GM04503 (cell line): ENCODE measurements around the gene XYLT1.

Experiments used
- DNase-seq: peaks from one replicate; pipeline ENCODE4 v3.0.0-alpha.2; 2012; ENCODE audit warnings: low read depth

The XYLT1 gene

GRCh38 chr16:17252064-17252463 lies 218.7 kb downstream of the XYLT1 start:
- DNase-seq = no peak

GRCh38 chr16:17251496-17251895 lies 219.3 kb downstream of the XYLT1 start:
- DNase-seq = no peak

GRCh38 chr16:17246974-17247732 lies 223.6 kb downstream of the XYLT1 start:
- DNase-seq = no peak

GRCh38 chr16:17246268-17246885 lies 224.4 kb downstream of the XYLT1 start:
- DNase-seq = no peak

DNA sequence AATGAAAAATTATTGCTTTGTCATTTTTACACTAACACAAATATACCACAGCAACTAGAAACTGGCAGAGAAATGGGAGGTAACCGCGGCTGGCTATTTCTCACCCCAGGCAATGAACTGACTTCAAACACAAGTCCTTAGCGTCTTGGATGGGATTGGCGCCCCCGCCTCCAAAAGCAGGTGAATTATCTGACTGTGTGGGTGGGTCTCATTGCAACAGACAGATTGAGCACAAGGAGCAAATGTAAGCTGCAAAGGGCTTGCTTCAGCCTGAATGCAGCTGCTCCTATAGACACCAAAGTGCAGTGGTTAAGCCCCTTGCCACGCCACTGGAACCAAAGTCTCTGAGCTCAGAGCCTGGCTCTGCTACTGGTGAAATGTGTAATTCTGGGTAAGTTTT lies 225.0 kb downstream of the XYLT1 start:
- no peak for DNase-seq

GRCh38 chr16:17244872-17245551 lies 225.7 kb downstream of the XYLT1 start:
- DNase-seq = no peak

DNA sequence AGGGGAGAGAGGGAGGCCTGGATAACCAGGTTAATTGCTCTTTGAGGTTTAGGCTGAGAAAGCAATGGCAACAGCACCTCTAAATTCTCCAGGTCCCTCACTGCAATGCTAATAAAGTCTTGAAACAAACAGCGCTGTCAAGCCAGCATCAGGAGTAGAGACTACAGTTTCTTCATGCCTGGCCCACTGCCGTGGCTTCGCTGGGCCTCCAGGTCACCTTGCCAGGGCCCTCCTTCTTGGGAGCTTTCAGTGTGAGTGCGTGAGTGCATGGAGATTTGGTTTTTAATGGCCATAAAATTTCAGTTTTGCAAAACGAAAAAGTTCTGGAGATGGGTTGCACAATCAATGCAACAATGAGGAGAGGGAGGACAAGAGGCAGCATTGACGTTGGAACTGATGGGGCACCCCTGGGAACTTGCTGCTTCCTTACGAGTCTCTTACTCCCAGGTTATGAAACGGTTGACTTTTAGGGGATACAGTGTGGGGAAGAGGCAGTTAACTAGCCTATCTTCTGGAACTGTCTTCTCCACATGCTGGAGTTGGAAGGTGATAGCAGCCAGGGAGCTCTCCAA lies 229.4 kb downstream of the XYLT1 start:
- DNase-seq = no peak

DNA sequence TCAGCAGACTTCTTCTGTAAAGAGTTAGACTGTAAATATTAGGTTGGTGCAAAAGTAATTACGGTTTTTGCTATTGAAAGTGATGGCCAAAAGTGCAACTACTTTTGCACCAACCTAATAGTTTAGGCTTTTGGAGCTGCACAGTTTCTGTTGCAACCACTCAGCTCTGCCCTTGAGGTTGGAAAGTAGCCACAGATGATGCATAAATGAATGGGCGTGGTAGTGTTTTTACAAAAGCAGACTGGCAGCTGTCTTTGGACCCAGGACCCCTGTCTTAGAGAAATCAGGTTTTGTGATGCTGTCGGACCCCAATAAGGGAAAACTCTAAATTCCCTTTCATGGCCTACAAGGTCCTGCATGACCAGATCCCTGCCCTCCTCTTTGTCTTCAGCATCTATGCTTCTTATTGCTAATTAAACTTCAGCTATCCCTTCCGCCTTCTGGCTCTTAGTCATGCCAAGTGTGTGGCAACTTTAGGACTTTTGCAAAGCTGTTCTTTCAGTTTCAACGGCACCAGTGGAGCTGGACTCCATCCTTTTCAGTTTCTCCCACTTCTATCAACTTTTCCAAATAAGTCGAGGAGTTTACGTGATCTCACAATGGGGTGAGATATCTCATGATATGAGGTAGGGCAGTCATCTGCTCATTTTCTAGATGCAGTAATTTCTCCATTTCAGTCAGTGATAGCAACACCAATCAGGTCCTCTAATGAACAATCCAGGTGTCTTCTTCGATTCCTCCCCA lies 232.3 kb downstream of the XYLT1 start:
- DNase-seq = no peak

DNA sequence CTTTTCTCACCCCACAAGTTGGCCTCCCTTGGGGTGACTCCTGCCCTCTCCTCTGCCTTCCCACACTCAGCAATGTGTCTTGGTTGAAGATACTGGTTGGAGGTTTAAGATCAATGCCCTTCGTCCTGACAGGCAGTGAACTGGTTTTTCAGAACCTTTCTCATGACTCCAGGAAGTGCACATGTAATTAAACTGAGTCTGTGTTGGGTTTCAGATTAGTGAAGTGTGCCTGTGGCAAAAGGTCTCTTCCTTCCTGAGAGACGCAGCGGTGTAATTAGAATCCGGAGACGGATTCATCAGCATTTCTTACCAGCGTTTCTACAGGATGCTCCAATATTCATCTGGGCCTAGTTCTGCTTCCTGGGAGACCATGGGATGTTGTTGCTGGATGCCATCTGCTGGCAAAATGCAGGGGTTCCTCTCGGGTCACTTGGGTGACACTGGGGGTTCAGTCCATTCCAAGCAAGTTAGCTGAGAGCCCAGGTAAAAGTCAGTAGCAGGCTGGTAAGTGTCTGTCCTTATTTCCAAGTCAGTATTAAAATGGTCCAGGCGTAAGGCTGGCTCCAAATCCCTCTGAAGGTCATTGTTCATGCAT lies 233.3 kb downstream of the XYLT1 start:
- no peak for DNase-seq

GRCh38 chr16:17235147-17235815 lies 235.5 kb downstream of the XYLT1 start:
- no peak for DNase-seq

DNA sequence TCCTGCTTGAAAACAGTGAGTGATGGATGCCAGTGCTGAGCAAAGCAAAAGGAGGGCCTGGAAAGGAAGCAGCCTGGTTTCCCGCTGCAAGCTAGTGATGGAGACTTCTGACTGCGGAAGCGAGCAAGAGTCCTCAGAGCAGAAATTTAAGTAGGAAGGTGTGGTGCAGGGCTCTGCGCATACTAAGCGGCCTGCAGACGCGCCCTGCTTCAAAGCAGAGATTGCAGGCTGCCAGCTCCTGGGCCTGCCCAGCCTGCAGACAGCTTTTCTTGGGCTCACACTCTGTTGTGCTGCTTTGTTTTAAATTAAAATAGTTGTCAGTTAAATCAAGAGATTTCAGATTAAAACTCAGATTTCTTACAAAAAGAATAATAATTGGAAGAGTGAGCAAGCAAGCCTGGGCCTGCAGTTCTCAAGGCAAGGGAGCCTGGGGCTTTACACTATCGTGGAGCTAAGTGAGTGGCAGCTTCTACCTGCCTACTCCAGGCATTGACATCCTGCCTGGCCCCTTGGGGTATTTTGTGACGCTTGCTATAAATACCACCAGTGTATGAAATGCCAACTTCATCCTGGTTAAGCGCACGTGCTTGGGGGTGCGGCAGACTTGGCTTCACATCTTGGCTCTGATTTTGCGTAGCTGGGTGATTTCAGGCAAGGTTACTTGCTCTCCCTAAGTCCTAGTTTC lies 237.3 kb downstream of the XYLT1 start:
- no peak for DNase-seq

DNA sequence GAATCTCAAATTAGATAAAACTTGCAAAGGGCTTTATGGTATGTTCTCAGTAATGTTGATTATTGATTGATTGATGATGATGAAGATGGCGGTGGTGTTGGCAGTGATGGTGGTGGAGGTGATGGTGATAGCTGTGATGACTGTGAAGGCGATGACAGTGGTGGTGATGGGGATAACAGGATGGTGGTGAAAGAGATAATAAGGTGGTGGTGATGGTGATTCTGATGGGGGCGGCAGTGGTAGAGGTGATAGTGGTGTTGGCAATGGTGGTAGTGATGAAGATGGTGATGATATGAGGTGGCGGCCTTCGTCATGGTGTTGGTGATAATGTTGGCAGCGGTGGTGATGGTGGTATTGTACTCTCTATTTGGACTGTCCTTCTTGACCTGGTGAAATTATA lies 238.3 kb downstream of the XYLT1 start:
- DNase-seq = no peak

DNA sequence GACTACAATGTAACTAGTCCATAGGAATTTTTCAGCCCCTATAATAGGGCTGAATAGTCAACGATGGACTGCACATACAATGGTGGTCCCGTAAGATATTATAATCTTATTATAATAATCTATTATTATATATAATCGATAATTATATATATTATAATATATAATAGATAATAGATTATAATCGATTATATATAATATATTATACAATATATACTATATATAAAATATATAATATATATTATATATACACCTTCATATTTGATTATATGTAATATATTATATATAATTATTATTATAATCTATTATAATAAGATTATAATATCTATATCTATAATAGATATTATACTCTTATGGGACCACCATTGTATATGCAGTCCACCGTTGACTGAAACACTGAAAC lies 238.8 kb downstream of the XYLT1 start:
- no peak for DNase-seq

GRCh38 chr16:17230932-17231581 lies 239.7 kb downstream of the XYLT1 start:
- no peak for DNase-seq

DNA sequence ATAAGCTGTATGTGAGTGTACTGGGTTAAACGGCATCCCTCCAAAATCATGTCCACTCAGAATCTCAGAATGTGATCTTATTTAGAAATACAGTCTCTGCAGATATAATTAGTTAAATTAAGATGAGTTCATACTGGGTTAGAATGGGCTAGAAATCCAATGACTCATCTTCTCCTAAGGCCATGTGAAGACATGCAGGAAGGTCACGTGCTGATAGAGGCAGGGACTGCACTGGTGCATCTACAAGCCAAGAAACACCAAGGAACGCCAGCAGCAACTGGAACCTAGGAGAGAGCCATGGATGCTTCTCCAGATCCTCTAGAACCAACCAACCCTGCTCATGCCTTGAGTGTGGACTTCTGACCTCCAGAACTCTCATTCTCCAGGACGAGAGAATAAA lies 241.0 kb downstream of the XYLT1 start:
- no peak for DNase-seq

GRCh38 chr16:17229131-17229530 lies 241.6 kb downstream of the XYLT1 start:
- DNase-seq = no peak

- no peak for DNase-seq
Observed at GRCh38 chr16:17228708-17229055, 242.1 kb downstream of the XYLT1 start.

DNA sequence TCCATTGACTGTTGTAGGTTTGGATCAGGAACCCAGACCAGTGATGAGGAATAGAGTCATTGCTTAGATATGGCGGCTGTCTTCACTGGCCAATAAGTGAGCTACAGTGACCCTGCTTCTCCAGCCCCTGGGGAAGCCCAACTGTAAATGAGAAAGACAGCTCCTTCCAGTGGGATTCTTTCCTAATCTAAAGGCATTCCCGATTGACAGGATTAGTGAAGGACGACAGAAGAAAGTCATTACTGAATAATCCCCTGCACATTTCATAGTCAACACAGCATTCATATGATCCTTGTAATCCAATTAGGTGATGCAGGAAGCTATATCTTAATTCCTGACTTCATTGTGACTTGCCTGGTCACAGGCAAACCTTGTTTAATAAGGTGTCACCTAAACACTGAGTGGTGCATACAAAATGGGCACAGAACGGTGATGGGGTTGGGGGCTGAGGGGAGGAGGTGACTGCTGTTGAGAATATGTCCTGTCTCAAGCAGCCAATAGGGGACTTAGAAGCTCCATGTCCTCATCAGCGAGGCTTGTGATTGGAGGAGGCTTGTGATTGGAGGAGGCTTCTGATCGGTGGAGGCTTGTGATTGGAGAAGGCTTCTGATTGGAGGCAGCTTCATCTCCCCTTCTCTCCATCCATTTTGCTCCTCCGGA lies 242.6 kb downstream of the XYLT1 start:
- DNase-seq = no peak

DNA sequence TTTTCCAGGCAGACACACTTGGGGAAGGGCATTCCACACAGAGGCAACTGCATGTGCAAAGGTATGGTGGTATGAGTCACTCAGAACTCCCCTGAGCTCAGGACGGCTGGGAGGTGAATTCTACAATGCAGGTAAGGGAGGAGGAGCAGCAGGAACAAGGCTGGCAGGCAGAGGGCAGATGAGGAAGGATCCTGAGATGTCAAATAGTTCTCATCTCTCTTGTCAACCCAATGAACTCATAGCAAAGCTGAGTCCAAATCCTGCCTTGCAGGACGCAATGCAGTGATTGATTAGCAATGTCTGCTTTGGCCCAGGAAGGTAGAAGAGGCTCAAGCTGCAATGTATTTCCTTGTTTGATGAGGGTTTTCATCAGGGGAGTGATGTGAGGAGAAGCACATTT lies 243.5 kb downstream of the XYLT1 start:
- no peak for DNase-seq

- peak; percentile 19 for DNase-seq
Observed at GRCh38 chr16:17225541-17225940, 245.2 kb downstream of the XYLT1 start.
